IMR-90 (cell line): ENCODE measurements around the gene TMEFF1.

ENCODE experiments used
- BHLHE40 ChIP-seq: fragments of 150-350 bp; IDR thresholded peaks from 2 replicates; pipeline ENCODE4 v1.6.1; 2016; ENCODE audit warnings: mild to moderate bottlenecking, low read depth, low read length
- CHD1 ChIP-seq: IDR thresholded peaks from 2 replicates; pipeline ENCODE4 v1.6.1; 2012; ENCODE audit warnings: low read depth, low read length, improper control_type of control experiment
- CTCF ChIP-seq: conservative IDR thresholded peaks from 2 replicates; pipeline ENCODE4 v1.5.1; 2012; ENCODE audit warnings: mild to moderate bottlenecking, low read depth, low read length, improper control_type of control experiment

GRCh38 chr9:100575006-100575405, 102.1 kb downstream of the TMEFF1 start:
- TF ChIP-seq CHD1, result no peak
- no peak for TF ChIP-seq CTCF
- no peak for TF ChIP-seq BHLHE40
